ENCODE data around the gene GMPR2. TPM values are rescaled to one million over a fixed set of nuclear protein-coding genes. Genes with fewer than 3 reads are reported as not detected.

The GMPR2 gene
- total and polyA plus RNA-seq, 2 of the 4 experiments (the other 2 are of a cell fraction): 63.7 to 92.5 TPM

GRCh38 chr14:24188251-24189058 lies 44.3 kb upstream of the GMPR2 start, which contains the start of gene IPO4 (continued):
- TF ChIP-seq MAFK (IDR thresholded peaks at IDR 0.05; ENCODE audit: low read depth, low read length): no peak
- TF ChIP-seq CEBPB (IDR thresholded peaks at IDR 0.05; ENCODE audit: low read depth, low read length): peak; percentile 26; the same call in 1 of the 2 replicates
- TF ChIP-seq SMC3 (IDR thresholded peaks at IDR 0.05; ENCODE audit: low read depth, low read length): peak; percentile 20; the same call in 1 of the 2 replicates

- ChIA-PET POLR2A (ENCODE audit: unreplicated experiment) (interaction anchor here (0.6 kb wide), 1 partner anchor 9 kb away, joined by 3 read pairs; no protein-coding TSS in a partner anchor), CTCF (interaction anchor here (1.0 to 1.3 kb wide), 2 partner anchors 28 to 108 kb away, joined by 3 to 4 read pairs; partner anchors contain the start of gene IRF9)
- DNase-seq (no peak), ATAC-seq (ENCODE audit: low read depth) (no peak)
- BruUV-seq (replicated peaks): no TSS peak
- Histone ChIP-seq H3K9me3 (ENCODE audit: control insufficient read depth, insufficient read depth, low read length) (no peaks in the 10 kb centered on the region), H2AK9ac (replicated peaks; ENCODE audit: low read depth, low read length, poor library complexity) (peak overlapping the region; percentile 99), H3K4me2 (ENCODE audit: low read depth, low read length) (peak overlapping the region; percentile 18), H2AK5ac (ENCODE audit: low read depth, low read length) (0 out of 2 replicates have a peak overlapping the region, but pooled peaks have one; percentile 16), H3K56ac (ENCODE audit: extremely low read depth, insufficient read depth, low read length) (no peak overlapping the region), H3K36me3 (ENCODE audit: control insufficient read depth, insufficient read depth, low read length) (peaks cover 49% of the 10 kb centered on the region), H3K27ac (ENCODE audit: insufficient read depth, low read length) (no peak overlapping the region), H2BK20ac (ENCODE audit: low read depth, low read length) (no peak overlapping the region), H2AFZ (replicated peaks; ENCODE audit: low read length, poor library complexity) (peak overlapping the region; percentile 96), H4K91ac (ENCODE audit: insufficient read depth, low read depth, low read length) (no peak overlapping the region), H3K9ac (ENCODE audit: low read depth, low read length) (no peak overlapping the region), H3K4me3 (ENCODE audit: insufficient read depth, low read depth, low read length) (no peak overlapping the region), H3K79me1 (ENCODE audit: low read depth in 1 of 2, low read length in 2 of 2) (peaks cover 24 to 70% of the 10 kb centered on the region in 2 experiments), H3K4ac (ENCODE audit: low read depth, low read length) (no peak overlapping the region), H3K23ac (ENCODE audit: low read depth, low read length) (no peak overlapping the region), H3K14ac (replicated peaks; ENCODE audit: low read depth, low read length) (no peak overlapping the region), H4K8ac (ENCODE audit: low read depth in 2 of 2, low read length in 2 of 2) (peak overlapping the region; percentile 6 to 89; a peak in 2 of 4 replicates), H2BK120ac (ENCODE audit: low read depth, low read length) (no peak overlapping the region), H3K18ac (ENCODE audit: low read depth, low read length) (no peak overlapping the region), H2BK15ac (ENCODE audit: low read depth, low read length) (no peak overlapping the region), H3K4me1 (ENCODE audit: control insufficient read depth, insufficient read depth, low read length) (peaks cover 4% of the 10 kb centered on the region), H4K20me1 (ENCODE audit: insufficient read depth, low read length) (no peaks in the 10 kb centered on the region), H2BK5ac (ENCODE audit: low read depth, low read length, poor library complexity, severe bottlenecking) (no peak overlapping the region), H3K27me3 (ENCODE audit: control insufficient read depth, insufficient read depth, low read length) (no peaks in the 10 kb centered on the region), H4K5ac (ENCODE audit: low read depth, low read length) (0 out of 2 replicates have a peak overlapping the region, but pooled peaks have one; percentile 15), H3K9me1 (ENCODE audit: insufficient read depth, low read length) (peaks cover 18% of the 10 kb centered on the region)
- intact Hi-C loops (cut with micrococcal nuclease) (no loop called here), in situ Hi-C loops (cut with MboI; ENCODE audit: low sequenced_read_pairs) (no loop called here), dilution Hi-C loops (cut with HindIII; ENCODE audit: low sequenced_read_pairs, unreplicated experiment) (no loop called here)
- no CpG with 5 or more reads among the region's 3 CpGs for WGBS, 2 experiments (ENCODE audit: extremely low coverage in 2 of 2, insufficient read length in 1 of 2)
- TF ChIP-seq CHD1 (IDR thresholded peaks at IDR 0.05; ENCODE audit: low read depth, low read length): no peak
- no peak for TF ChIP-seq MXI1 (IDR thresholded peaks at IDR 0.05; ENCODE audit: borderline replicate concordance, low read depth, low read length)
- no peak for TF ChIP-seq CEBPB (IDR thresholded peaks at IDR 0.05; ENCODE audit: low read depth, low read length)
- TF ChIP-seq RCOR1 (IDR thresholded peaks at IDR 0.05; ENCODE audit: insufficient replicate concordance, low read length): no peak
- TF ChIP-seq USF2 (IDR thresholded peaks at IDR 0.05; ENCODE audit: low read depth, low read length): no peak
- no peak for TF ChIP-seq CTCF (conservative IDR thresholded peaks at IDR 0.05; ENCODE audit: low read depth, low read length)
- no peak for TF ChIP-seq POLR2A (IDR thresholded peaks at IDR 0.05; ENCODE audit: low read depth, low read length)
- no peak for TF ChIP-seq RAD21 (IDR thresholded peaks at IDR 0.05; ENCODE audit: low read length)
- no peak for TF ChIP-seq MAZ (IDR thresholded peaks at IDR 0.05; ENCODE audit: borderline replicate concordance, low read depth, low read length)
- TF ChIP-seq MAFK (IDR thresholded peaks at IDR 0.05; ENCODE audit: low read depth, low read length): no peak
- no peak for TF ChIP-seq BHLHE40 (IDR thresholded peaks at IDR 0.05; ENCODE audit: low read depth, low read length)
- no peak for TF ChIP-seq SMC3 (IDR thresholded peaks at IDR 0.05; ENCODE audit: low read depth, low read length)
Observed at GRCh38 chr14:24189059-24189375, 43.7 kb upstream of the GMPR2 start.

Data from IMR-90 (cell line).